Measurements from ENCODE around the gene MYO5C. TPM values are rescaled to one million over a fixed set of nuclear protein-coding genes. Genes with fewer than 3 reads are reported as not detected.

MYO5C gene
- total RNA-seq, 1 donor from 2014 or later: 24.1 TPM

- Histone ChIP-seq H3K27ac (no peak overlapping the region), H3K36me3 (no peaks in the 10 kb centered on the region), H3K79me2 (ENCODE audit: low read depth) (no peaks in the 10 kb centered on the region), H3K4me1 (peaks cover 27% of the 10 kb centered on the region), H3K9me3 (ENCODE audit: low read depth) (no peaks in the 10 kb centered on the region), H3K4me2 (no peak overlapping the region), H3K27me3 (no peaks in the 10 kb centered on the region), H4K20me1 (ENCODE audit: low read depth) (no peaks in the 10 kb centered on the region), H3F3A (ENCODE audit: low read depth) (peaks cover 24% of the 10 kb centered on the region), H3K4me3 (no peak overlapping the region), H3K9ac (no peak overlapping the region), H2AFZ (replicated peaks) (no peak overlapping the region)
- Mint-ChIP-seq H3K4me3 (peak overlapping the region; percentile 42), H3K36me3 (no peaks in the 10 kb centered on the region), H3K9me3 (no peaks in the 10 kb centered on the region), H3K27me3 (ENCODE audit: insufficient read depth, low read depth) (peaks cover 2% of the 10 kb centered on the region), H3K4me1 (peaks cover 37% of the 10 kb centered on the region), H3K27ac (no peak overlapping the region)
- peak; percentile 65 for DNase-seq (ENCODE audit: low spot score)
- no peak for TF ChIP-seq EZH2phosphoT487 (IDR thresholded peaks at IDR 0.05)
- TF ChIP-seq, protein P1, sequence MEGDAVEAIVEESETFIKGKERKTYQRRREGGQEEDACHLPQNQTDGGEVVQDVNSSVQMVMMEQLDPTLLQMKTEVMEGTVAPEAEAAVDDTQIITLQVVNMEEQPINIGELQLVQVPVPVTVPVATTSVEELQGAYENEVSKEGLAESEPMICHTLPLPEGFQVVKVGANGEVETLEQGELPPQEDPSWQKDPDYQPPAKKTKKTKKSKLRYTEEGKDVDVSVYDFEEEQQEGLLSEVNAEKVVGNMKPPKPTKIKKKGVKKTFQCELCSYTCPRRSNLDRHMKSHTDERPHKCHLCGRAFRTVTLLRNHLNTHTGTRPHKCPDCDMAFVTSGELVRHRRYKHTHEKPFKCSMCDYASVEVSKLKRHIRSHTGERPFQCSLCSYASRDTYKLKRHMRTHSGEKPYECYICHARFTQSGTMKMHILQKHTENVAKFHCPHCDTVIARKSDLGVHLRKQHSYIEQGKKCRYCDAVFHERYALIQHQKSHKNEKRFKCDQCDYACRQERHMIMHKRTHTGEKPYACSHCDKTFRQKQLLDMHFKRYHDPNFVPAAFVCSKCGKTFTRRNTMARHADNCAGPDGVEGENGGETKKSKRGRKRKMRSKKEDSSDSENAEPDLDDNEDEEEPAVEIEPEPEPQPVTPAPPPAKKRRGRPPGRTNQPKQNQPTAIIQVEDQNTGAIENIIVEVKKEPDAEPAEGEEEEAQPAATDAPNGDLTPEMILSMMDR (IDR thresholded peaks at IDR 0.05): peak; percentile 74
Observed at GRCh38 chr15:52256366-52256765, 39.2 kb downstream of the MYO5C start.

- Histone ChIP-seq H4K20me1 (ENCODE audit: low read depth) (no peaks in the 10 kb centered on the region), H3K4me3 (no peak overlapping the region), H3K9me3 (ENCODE audit: low read depth) (no peaks in the 10 kb centered on the region), H3K4me1 (peaks cover 22% of the 10 kb centered on the region), H2AFZ (replicated peaks) (no peak overlapping the region), H3K27me3 (no peaks in the 10 kb centered on the region), H3K79me2 (ENCODE audit: low read depth) (no peaks in the 10 kb centered on the region), H3F3A (ENCODE audit: low read depth) (peaks cover 23% of the 10 kb centered on the region), H3K27ac (no peak overlapping the region), H3K36me3 (no peaks in the 10 kb centered on the region), H3K4me2 (no peak overlapping the region), H3K9ac (no peak overlapping the region)
- H3K4me1 Mint-ChIP-seq: peaks cover 34% of the 10 kb centered on the region
- DNase-seq (ENCODE audit: low spot score): no peak
- H3K36me3 Mint-ChIP-seq: no peaks in the 10 kb centered on the region
- no peak overlapping the region for H3K27ac Mint-ChIP-seq
- no peaks in the 10 kb centered on the region for H3K9me3 Mint-ChIP-seq
- peaks cover 2% of the 10 kb centered on the region for H3K27me3 Mint-ChIP-seq (ENCODE audit: insufficient read depth, low read depth)
- H3K4me3 Mint-ChIP-seq: peak overlapping the region; percentile 31
- TF ChIP-seq EZH2phosphoT487 (IDR thresholded peaks at IDR 0.05) (no peak), EZH2 (IDR thresholded peaks at IDR 0.05) (no peak)
- TF ChIP-seq, protein P1 (IDR thresholded peaks at IDR 0.05): no peak
Observed at GRCh38 chr15:52255935-52256334, 39.7 kb downstream of the MYO5C start.

DNA sequence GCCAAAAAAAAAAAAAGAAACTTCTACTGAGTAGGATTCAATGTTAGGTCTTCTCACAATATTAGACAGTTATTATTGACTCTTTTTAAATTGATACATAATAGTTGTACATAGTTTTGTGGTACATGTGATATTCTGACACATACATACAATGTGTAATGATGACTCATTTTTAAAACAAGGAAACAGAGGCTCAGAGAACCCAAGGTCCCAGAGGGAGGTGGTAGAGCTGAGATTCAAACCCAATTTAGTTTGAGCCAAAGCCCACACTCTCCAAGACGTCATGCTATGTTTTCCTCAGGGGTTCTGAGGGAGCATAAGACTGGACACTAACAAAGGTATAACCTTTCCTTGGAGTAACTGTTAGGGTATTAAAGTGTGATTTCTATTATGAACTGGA is 40.6 kb downstream of the MYO5C start:
- H3K9ac ChIP-seq: no peak overlapping the region

More for the DNA sequence above, 40.6 kb downstream of the MYO5C start:
- Histone ChIP-seq H2AFZ (replicated peaks) (no peak overlapping the region), H3K27ac (no peak overlapping the region), H3K36me3 (no peaks in the 10 kb centered on the region), H3K27me3 (no peaks in the 10 kb centered on the region), H3K9me3 (ENCODE audit: low read depth) (no peaks in the 10 kb centered on the region), H3K4me3 (no peak overlapping the region), H3F3A (ENCODE audit: low read depth) (peaks cover 20% of the 10 kb centered on the region), H4K20me1 (ENCODE audit: low read depth) (no peaks in the 10 kb centered on the region), H3K4me2 (no peak overlapping the region), H3K79me2 (ENCODE audit: low read depth) (no peaks in the 10 kb centered on the region), H3K4me1 (peaks cover 20% of the 10 kb centered on the region)
- DNase-seq (ENCODE audit: low spot score): no peak
- H3K4me1 Mint-ChIP-seq: peaks cover 27% of the 10 kb centered on the region
- no peak overlapping the region for H3K4me3 Mint-ChIP-seq
- no peak overlapping the region for H3K27ac Mint-ChIP-seq
- no peaks in the 10 kb centered on the region for H3K9me3 Mint-ChIP-seq
- TF ChIP-seq, protein P1 (IDR thresholded peaks at IDR 0.05): no peak
- TF ChIP-seq EZH2 (IDR thresholded peaks at IDR 0.05): no peak
- TF ChIP-seq EZH2phosphoT487 (IDR thresholded peaks at IDR 0.05): no peak
- no peaks in the 10 kb centered on the region for H3K27me3 Mint-ChIP-seq (ENCODE audit: insufficient read depth, low read depth)
- no peaks in the 10 kb centered on the region for H3K36me3 Mint-ChIP-seq

Measured in neural progenitor cell (in vitro differentiated cells).